Activated T-cell treated with anti-CD3 and anti-CD28 coated beads, Interleukin-2, amount 50 U/mL, for 24 hours (primary cell): ENCODE results near the gene TGIF1.

ENCODE experiments used
- DNase-seq: peaks from one replicate; pipeline ENCODE4 v3.0.0-alpha.2; 2020
- H3K27ac Mint-ChIP-seq: 2 replicates; pipeline ENCODE4 v1.8.0; 2020; ENCODE audit warnings: mild to moderate bottlenecking, mixed read lengths
- H3K27me3 Mint-ChIP-seq: 2 replicates; pipeline ENCODE4 v1.8.0; 2020; ENCODE audit warnings: mixed read lengths
- H3K36me3 Mint-ChIP-seq: 2 replicates; pipeline ENCODE4 v1.8.0; 2020; ENCODE audit warnings: low read depth, mixed read lengths
- H3K4me1 Mint-ChIP-seq: 2 replicates; pipeline ENCODE4 v1.8.0; 2020; ENCODE audit warnings: low read depth, mixed read lengths
- H3K4me3 Mint-ChIP-seq: 2 replicates; pipeline ENCODE4 v1.8.0; 2020; ENCODE audit warnings: mild to moderate bottlenecking, moderate library complexity, mixed read lengths
- H3K9me3 Mint-ChIP-seq: 2 replicates; pipeline ENCODE4 v1.8.0; 2020; ENCODE audit warnings: mixed read lengths

TGIF1 gene

DNA sequence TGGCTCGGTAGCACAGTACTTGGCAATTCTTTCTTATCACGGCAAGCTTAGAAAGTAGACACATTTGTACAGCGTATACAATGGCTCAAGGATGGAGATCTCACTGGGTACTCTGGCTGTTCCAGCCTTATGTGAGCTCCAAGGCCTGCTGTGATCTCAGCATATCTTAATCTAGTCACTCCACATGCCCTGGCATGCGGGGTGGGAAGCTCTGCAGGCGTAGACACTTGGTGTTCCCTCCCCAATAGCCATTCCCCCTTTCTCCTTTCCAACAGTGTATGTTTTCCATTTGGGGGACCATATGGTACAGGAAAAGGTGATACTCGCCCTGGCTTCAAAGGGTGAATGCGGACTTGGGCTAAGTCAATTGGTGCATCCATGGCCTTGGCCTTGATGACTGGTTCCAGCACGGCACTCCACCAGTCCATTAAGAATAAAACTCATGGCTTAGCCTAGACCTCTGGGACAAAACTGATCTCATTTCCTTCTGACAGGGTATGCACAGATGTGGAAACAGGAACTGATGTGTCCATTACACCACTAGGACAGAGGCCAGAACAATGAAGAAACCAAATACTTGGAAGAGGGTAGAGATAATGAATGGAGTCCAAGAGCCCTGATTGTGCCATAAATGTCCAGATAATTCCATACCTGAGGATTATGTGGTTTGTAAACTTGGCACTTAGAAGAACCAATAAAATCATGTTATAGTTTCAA, 28.4 kb downstream of the TGIF1 start:
- Mint-ChIP-seq H3K9me3 (no peaks in the 10 kb centered on the region), H3K36me3 (no peaks in the 10 kb centered on the region), H3K27ac (no peak overlapping the region), H3K4me3 (no peak overlapping the region), H3K27me3 (no peaks in the 10 kb centered on the region), H3K4me1 (peaks cover 4% of the 10 kb centered on the region)
- DNase-seq: no peak

DNA sequence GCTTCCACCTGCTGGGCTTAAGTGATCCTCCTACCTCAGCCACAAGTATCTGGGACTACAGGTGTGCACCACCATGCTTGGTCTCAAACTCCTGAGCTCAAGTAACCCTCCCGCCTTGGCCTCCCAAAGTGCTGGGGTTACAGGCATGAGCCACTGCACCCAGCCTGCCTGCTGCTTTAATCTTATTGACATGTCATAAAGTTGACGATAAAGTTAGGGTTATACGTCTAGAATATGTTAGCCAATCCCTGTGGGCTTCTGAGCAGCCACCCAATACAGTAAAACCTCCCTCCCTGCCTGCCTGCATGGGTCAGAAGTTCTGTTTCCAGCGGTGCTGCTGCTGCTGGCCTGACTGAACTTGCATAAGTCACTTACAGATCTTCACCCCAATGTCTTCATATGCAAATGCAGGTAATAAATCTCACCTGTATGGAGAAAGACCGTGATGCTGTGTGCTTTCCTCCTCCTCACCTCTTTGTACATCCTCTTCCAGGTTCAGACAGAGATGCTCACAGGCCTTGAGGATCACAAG, 30.1 kb downstream of the TGIF1 start:
- DNase-seq: no peak
- Mint-ChIP-seq H3K4me3 (no peak overlapping the region), H3K27ac (no peak overlapping the region), H3K9me3 (no peaks in the 10 kb centered on the region), H3K4me1 (peaks cover under 1% of the 10 kb centered on the region), H3K36me3 (no peaks in the 10 kb centered on the region), H3K27me3 (no peaks in the 10 kb centered on the region)

DNA sequence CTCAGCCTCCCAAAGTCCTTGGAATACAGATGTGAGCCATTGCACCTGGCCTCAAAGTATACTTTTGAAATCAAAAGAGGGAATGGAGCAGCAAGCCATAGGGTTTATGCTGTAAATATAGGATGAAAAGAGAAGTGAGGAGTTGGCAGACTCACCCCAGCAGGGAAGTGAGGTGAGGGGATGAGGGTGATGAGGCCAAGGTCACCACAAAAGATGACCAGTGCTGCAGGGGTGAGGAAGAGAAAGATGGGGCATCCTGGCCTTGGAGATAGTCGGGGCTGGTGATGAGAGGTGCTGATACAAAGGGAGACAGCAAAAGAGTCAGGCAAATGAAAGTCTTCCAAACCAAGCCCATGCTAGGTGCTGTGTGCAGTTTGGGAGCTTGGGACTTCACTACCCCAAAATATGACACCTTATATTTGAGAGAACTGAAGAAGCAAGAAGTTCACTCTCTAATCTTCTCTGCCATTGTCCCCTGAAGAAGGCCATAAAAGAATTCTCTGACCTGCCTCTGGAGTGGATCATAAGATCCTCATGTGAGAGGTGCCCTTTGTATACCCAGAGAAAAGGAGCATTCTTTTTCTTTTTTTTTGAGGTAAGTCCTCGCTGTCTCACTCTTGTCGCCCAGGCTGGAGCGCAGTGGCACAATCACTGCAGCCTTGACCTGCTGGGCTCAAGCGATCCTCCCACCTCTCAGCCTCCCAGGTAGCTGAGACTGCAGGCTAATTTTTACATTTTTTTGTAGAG, 31.0 kb downstream of the TGIF1 start:
- H3K4me1 Mint-ChIP-seq: peaks cover 2% of the 10 kb centered on the region
- H3K36me3 Mint-ChIP-seq: no peaks in the 10 kb centered on the region

DNA sequence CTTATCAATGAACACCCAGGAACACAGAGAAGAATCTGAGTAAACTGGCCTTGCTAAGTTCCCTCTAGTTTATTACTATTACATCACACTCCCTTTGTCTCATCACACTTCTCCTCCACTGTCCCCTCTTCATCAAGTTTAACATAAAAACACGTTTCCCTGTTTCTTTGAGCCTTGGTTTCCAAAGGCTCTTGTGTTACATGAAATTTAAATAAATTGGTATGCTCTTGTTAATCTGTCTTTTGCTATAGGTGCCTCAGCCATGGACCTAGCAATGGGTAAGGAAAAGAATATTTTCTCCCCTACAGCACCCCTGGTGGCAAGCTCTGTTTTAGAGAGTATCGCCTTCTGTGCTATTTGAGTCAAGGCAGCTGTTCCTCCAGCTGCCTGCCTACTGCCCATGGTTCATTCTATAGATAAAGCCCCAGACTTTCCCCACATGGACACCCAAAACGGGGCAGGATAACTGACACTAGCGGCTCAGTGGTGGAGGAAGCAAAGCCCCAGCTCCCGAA, 31.8 kb downstream of the TGIF1 start:
- H3K27ac Mint-ChIP-seq: no peak overlapping the region
- H3K4me3 Mint-ChIP-seq: no peak overlapping the region
- no peak for DNase-seq
- H3K27me3 Mint-ChIP-seq: no peaks in the 10 kb centered on the region
- H3K9me3 Mint-ChIP-seq: no peaks in the 10 kb centered on the region
- H3K4me1 Mint-ChIP-seq: peaks cover 2% of the 10 kb centered on the region
- no peaks in the 10 kb centered on the region for H3K36me3 Mint-ChIP-seq

More for the DNA sequence above, 31.0 kb downstream of the TGIF1 start:
- Mint-ChIP-seq H3K4me3 (no peak overlapping the region), H3K27ac (no peak overlapping the region), H3K27me3 (no peaks in the 10 kb centered on the region), H3K9me3 (no peaks in the 10 kb centered on the region)
- no peak for DNase-seq

DNA sequence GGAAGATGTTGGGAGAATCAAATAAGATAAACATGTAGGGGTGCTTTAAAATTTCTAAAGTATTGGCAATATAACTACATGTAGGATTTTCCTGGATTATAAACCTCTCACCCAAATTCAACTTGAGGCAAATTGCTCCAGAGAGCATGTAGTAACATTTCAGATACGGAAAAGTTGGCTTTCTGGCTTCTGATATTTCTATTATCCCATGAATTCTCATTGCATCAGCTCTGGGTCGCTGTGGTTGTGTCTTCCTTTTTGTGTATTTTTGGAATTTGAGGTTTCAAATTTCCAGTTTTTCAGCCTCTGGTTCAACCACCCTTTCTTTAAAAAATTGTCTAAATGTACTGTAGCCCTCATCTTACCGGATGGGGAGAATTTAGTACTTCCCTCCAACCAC, 32.3 kb downstream of the TGIF1 start:
- peaks cover 2% of the 10 kb centered on the region for H3K4me1 Mint-ChIP-seq
- H3K36me3 Mint-ChIP-seq: no peaks in the 10 kb centered on the region
- H3K9me3 Mint-ChIP-seq: no peaks in the 10 kb centered on the region
- H3K27me3 Mint-ChIP-seq: no peaks in the 10 kb centered on the region
- no peak overlapping the region for H3K27ac Mint-ChIP-seq
- no peak overlapping the region for H3K4me3 Mint-ChIP-seq
- no peak for DNase-seq

DNA sequence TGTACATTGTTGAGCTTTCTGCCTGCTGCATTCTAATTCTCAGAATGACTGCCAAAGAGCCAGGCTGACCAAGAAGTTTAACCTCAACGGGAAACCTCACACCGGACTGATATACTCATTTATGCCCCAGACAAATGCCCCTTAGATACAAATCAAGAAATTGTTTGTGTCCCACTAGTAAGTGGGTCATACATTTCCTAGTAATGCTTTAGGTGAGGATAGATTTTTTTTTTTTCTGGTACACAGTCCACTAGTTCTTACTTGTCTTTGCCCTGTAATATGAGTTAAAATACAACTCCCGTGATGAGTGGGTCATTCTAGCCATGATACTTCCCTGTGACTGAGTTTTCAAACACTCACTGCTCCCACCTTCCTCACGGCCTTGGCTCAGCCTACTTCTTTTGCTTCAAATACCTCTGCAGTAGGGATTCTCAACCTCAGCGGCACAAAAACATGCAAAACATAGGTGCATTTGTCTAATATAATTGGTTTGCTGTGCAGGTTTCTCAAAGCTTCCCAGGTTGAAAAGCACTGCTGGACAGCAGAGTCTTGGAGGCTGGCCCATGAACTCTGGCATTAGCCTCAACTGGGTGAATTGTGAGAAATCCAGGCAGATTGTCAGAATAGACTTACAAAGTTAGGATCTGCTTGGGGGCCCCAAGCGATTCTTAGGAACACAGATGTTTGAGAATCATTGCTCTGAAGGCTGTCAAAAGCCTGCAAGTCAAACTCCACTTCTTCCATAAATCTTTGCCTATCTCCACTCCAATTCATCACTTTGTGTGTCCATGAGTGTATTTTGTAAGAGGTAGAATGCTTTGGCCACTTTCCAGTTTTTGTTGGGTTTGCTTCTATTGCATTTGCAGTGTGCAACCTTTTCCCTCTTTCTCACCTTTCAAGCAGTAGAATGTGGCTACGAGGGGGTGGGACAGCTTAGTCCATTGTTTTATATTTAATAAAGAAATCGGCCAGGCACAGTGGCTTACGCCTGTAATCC, 35.5 kb downstream of the TGIF1 start:
- no peaks in the 10 kb centered on the region for H3K27me3 Mint-ChIP-seq
- H3K4me1 Mint-ChIP-seq: peaks cover 2% of the 10 kb centered on the region
- H3K36me3 Mint-ChIP-seq: no peaks in the 10 kb centered on the region
- H3K27ac Mint-ChIP-seq: no peak overlapping the region
- no peak for DNase-seq
- H3K9me3 Mint-ChIP-seq: no peaks in the 10 kb centered on the region
- H3K4me3 Mint-ChIP-seq: no peak overlapping the region

DNA sequence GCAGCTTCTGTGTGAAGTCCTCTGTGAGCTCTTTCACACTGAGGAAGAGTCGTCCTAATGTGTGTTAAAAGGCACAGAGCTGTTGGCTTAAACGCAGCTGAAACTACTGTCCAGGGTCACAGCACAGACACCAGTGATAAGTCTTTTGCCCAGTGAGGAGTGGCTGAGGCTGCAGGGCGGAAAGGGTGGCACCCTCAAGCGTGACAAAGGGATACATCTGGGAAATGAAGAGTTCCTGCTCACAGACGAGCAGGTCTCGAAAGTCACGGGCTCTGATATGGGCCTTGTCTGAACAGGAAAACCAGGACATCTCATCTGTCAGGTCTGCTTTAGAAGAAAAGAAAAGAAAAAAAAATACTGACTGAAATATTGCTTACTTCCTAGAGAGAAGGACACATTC, 36.5 kb downstream of the TGIF1 start:
- Mint-ChIP-seq H3K4me3 (no peak overlapping the region), H3K27me3 (no peaks in the 10 kb centered on the region), H3K27ac (no peak overlapping the region), H3K9me3 (no peaks in the 10 kb centered on the region), H3K36me3 (no peaks in the 10 kb centered on the region), H3K4me1 (peaks cover 2% of the 10 kb centered on the region)
- no peak for DNase-seq

DNA sequence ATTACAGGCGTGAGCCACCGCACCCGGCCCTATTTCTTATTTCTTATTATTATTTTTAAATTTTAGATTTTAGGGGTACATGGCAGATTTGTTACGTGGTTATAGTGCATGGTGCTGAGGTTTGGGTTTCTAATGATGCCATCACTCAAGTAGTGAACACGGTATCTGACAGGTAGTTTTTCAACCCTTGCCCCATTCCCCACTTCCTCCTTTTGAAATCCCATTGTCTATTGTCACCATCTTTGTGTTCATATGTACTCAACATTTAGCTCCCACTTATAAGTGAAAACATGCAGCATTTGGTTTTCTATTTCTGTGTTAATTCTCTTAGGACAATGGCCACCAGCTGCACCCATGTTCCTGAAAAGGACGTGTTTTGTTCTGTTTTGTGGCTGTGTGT, 39.5 kb downstream of the TGIF1 start:
- Mint-ChIP-seq H3K4me1 (peaks cover 5% of the 10 kb centered on the region), H3K9me3 (no peaks in the 10 kb centered on the region), H3K36me3 (no peaks in the 10 kb centered on the region), H3K27ac (no peak overlapping the region), H3K4me3 (no peak overlapping the region), H3K27me3 (peaks cover 8% of the 10 kb centered on the region)
- DNase-seq: no peak

DNA sequence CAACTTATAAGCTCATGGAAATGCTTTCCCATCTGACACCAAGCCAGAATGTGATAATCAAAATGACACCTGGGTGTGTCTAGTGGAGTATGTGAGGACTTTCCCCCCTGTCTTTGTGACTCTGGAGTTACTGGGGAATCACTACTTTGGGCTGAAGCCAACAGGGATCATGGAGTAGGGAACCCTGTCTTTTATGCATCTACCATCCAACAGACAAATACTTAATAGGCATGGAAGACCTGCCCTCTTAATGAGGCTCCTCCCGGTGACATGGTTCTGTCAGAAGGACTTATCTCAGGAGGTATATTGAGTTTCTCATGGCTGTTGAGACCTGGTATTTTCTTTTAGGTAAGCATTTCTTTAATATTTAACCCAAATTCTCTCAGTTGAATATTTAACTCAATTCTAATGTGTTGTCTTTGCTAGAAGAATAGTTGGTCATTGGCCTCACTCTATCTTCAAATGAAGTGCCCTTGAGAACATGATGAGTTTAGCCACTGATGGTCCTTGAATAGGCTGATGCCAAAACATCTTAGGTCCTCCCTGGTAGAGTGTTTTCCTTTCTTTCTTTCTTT, 42.1 kb downstream of the TGIF1 start:
- peaks cover 19% of the 10 kb centered on the region for H3K27me3 Mint-ChIP-seq
- peaks cover 8% of the 10 kb centered on the region for H3K4me1 Mint-ChIP-seq
- H3K4me3 Mint-ChIP-seq: no peak overlapping the region
- no peak for DNase-seq
- no peak overlapping the region for H3K27ac Mint-ChIP-seq
- no peaks in the 10 kb centered on the region for H3K36me3 Mint-ChIP-seq
- no peaks in the 10 kb centered on the region for H3K9me3 Mint-ChIP-seq

DNA sequence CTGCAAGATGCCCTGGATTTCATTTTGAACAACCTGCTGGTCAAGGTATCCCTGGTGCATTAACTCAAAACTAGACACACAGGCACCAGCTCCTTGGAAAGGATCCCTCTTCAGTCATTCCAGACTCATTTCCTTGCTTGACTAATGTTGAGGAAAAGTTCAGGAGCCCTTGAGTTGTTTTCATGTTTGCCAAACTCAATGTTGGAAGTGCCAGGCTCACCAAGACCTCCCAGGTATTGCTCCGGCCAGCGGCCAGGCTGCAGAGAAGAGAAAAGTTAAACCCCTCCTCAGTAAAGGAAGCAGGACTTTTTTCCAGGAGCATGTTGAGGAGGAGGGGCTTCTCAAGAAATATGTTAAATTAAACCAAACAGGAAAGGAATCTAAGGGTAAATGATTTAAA, 42.7 kb downstream of the TGIF1 start:
- Mint-ChIP-seq H3K4me1 (peaks cover 8% of the 10 kb centered on the region), H3K27ac (no peak overlapping the region), H3K27me3 (peaks cover 23% of the 10 kb centered on the region), H3K4me3 (no peak overlapping the region), H3K9me3 (no peaks in the 10 kb centered on the region), H3K36me3 (no peaks in the 10 kb centered on the region)
- DNase-seq: no peak

DNA sequence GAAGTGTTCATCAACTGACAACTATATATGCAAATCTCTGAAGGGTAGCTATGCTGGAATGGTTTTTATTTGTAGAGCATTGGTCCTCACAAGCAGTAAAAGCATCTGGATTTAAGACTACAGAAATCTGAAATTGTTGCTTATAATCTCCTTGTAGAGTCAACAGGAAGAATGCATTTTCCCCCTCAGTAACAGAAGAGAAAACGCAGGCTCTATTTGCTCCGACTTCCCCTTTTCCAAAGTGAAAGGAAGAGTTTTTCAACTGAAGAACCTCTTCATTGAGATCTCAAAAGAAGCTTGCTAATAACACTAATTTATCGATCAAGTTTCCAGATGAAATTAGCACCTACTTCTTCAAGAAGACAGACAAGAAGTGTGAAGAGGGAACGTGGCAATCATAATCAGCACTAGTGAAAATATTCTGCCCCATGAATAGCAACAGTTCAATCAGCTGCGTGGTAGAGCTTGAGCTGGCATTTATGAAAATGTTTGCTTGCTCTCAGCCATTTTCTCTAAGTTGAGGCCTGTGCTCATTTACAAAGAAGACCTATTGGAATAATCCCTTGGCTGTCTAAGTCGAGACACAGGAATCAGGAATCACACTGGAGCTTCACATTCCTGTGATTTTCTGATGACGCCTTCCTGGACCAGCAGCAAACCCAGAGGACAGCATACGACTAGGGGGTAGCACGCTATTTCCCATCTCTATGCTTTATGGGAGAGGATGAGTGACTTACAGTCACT, 43.7 kb downstream of the TGIF1 start:
- H3K9me3 Mint-ChIP-seq: no peaks in the 10 kb centered on the region
- DNase-seq: no peak
- no peak overlapping the region for H3K27ac Mint-ChIP-seq

DNA sequence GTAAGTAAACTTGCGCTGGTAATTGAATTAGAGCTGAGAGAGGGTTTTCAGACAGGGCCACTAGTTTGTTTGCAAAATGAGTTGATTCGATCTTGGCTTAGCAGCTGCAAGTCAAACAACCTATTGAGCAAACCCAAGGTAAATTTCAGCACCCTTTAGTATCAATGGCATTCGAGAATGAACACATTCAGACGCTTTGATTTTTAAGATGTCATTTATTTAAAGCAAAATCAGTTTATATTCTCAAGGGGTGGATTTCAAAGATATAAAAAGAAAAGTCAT, 44.2 kb downstream of the TGIF1 start:
- no peaks in the 10 kb centered on the region for H3K36me3 Mint-ChIP-seq
- H3K27me3 Mint-ChIP-seq: peaks cover 36% of the 10 kb centered on the region
- H3K9me3 Mint-ChIP-seq: no peaks in the 10 kb centered on the region
- H3K4me3 Mint-ChIP-seq: no peak overlapping the region
- H3K27ac Mint-ChIP-seq: no peak overlapping the region
- no peak for DNase-seq
- H3K4me1 Mint-ChIP-seq: peaks cover 13% of the 10 kb centered on the region

More for the DNA sequence above, 43.7 kb downstream of the TGIF1 start:
- Mint-ChIP-seq H3K4me1 (peaks cover 11% of the 10 kb centered on the region), H3K4me3 (no peak overlapping the region), H3K27me3 (peaks cover 33% of the 10 kb centered on the region), H3K36me3 (no peaks in the 10 kb centered on the region)

DNA sequence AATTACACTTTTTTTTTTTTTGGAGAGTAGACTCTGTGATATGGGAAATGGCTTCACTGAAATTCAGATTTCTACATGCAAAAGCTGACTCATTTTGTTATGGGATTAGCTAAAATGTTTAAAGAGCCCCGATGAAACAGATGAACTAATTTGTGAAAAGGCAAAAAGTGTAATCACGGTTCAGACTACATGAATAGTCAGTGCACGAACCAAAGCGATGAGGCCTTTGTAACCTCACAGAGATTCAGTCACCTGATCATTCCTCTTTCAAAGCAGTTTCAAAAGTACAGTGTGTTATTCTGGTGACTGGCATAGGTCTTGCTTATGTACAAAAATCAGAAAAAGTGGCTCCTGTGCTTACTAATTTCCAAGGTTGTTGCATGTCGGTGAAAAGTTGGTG, 44.6 kb downstream of the TGIF1 start:
- H3K27ac Mint-ChIP-seq: no peak overlapping the region
- H3K27me3 Mint-ChIP-seq: peaks cover 40% of the 10 kb centered on the region
- H3K4me3 Mint-ChIP-seq: no peak overlapping the region

More for the DNA sequence above, 44.6 kb downstream of the TGIF1 start:
- Mint-ChIP-seq H3K4me1 (peaks cover 17% of the 10 kb centered on the region), H3K9me3 (no peaks in the 10 kb centered on the region), H3K36me3 (no peaks in the 10 kb centered on the region)
- no peak for DNase-seq
